Smooth muscle cell of bladder (primary cell): ENCODE measurements around the gene SLC26A11. TPM values are rescaled to one million over a fixed set of nuclear protein-coding genes. Genes with fewer than 3 reads are reported as not detected.

Experiments
- total RNA-seq: library from RNA; depleted of rRNA; stranded (reverse); fragments of >200 nt; gene quantifications from 2 replicates; pipeline ENCODE4 v1.2.3, GENCODE V29; 2014

The SLC26A11 gene
- total RNA-seq: 8.0 and 8.9 TPM in 2 replicates

GRCh38 chr17:80220054-80220735 lies at the start of gene SLC26A11, which contains the start of gene SGSH:
SLC26A11 (plus strand) TSS chr17:80220427; CDS start chr17:80221561, 1,134 bp downstream.
SGSH (minus strand) TSS chr17:80220333; CDS start chr17:80220313, 20 bp downstream.

DNA sequence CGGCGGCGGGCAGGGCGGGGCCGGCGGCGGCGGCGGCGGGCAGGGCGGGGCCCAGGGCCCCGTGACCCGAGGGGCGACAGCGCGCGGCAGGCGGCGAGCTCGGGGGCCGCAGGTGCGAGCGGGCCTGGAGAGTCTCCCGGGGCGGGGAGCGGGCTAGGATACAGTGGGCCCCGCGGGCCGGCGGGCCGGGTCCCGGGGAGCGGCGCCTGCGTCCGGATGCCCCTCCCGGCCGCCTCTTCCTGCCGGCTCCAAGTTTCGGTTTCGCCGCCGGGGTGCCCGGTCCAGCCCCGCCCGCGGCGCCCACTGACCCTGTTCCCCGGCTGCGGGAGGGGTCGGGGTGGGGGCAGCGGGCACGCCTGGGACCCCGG lies 40.5 kb downstream of the SLC26A11 start, which contains the start of gene RNF213:
TSS of gene RNF213 (plus strand) at position 62 of the 368 bp plus-strand sequence. CDS start 2,830 bp downstream, outside the sequence.

Other genes starting within 250 kb of the SLC26A11 start
- 26.9 and 44.4 TPM in 2 replicates for gene TBC1D16, start 184.6 kb upstream of the SLC26A11 start, total RNA-seq
- 4.4 and 4.5 TPM in 2 replicates for gene CCDC40, start 183.8 kb upstream of the SLC26A11 start, total RNA-seq
- 13.4 and 26.1 TPM in 2 replicates for gene GAA, start 118.8 kb upstream of the SLC26A11 start, total RNA-seq
- gene EIF4A3, start 73.3 kb upstream of the SLC26A11 start, total RNA-seq: 93.2 and 125 TPM in 2 replicates
- gene CARD14, start 50.4 kb upstream of the SLC26A11 start, total RNA-seq: 0.18 and 0.43 TPM in 2 replicates
- gene SGSH, start 94 bp upstream of the SLC26A11 start, total RNA-seq: 17.7 and 17.8 TPM in 2 replicates
- gene RNF213, start 40.4 kb downstream of the SLC26A11 start, total RNA-seq: 82.2 and 128 TPM in 2 replicates
- gene ENDOV, start 194.7 kb downstream of the SLC26A11 start, total RNA-seq: 17.5 and 21.0 TPM in 2 replicates